ENCODE results near the gene CGB3.
"Not testable (repeated sequence)": the region's sequence is repeated elsewhere in the genome, so short reads cannot be mapped to it uniquely, and the experiment has no call there.

Gene CGB3

GRCh38 chr19:49024233-49024632 lies at the start of gene CGB3:
TSS of gene CGB3 (minus strand) at chr19:49024333. CDS start at chr19:49023971, 362 bp downstream.
- not testable (repeated sequence) for DNase-seq

GRCh38 chr19:49071860-49072547 lies 47.9 kb upstream of the CGB3 start:
- no peak for DNase-seq

- no peak for DNase-seq
These were observed 46.3 kb upstream of the CGB3 start for GRCh38 chr19:49070416-49070815.

- DNase-seq, result no peak
These were observed 44.9 kb upstream of the CGB3 start for GRCh38 chr19:49069026-49069425.

GRCh38 chr19:49067554-49067953 lies 43.4 kb upstream of the CGB3 start:
- no peak for DNase-seq

GRCh38 chr19:49065905-49066512 lies 41.9 kb upstream of the CGB3 start:
- no peak for DNase-seq

- no peak for DNase-seq
These were observed 40.9 kb upstream of the CGB3 start, which contains the start of gene NTF4 for GRCh38 chr19:49064768-49065611. TSS of gene NTF4 (minus strand) at chr19:49064818. CDS start at chr19:49061997, 2,821 bp downstream.

GRCh38 chr19:49064029-49064629 lies 40.0 kb upstream of the CGB3 start:
- DNase-seq, result no peak

- DNase-seq, result no peak
These were observed 37.3 kb upstream of the CGB3 start for GRCh38 chr19:49061445-49061844.

GRCh38 chr19:49061000-49061399 lies 36.9 kb upstream of the CGB3 start:
- DNase-seq, result no peak

- DNase-seq, result no peak
These were observed 34.9 kb upstream of the CGB3 start for GRCh38 chr19:49059053-49059452.

DNA sequence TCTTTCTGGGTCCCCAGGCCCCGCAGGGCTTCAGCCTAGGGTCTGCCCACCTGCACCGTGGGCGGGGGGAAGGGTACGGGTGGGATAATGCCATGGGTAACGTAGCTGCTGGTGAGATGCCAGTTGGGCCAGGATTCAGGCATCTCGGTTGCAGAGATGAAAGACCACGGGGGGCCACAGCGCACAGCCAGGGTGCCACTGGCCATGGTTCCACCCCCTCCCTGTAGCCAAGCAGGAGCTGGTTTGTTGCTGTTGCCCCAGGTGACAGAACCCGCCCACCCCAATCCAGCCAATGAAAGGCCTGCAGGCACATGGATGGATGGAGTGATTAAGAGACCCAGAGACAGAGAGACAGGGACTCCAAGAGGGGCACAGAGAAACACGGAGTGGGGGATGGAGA lies 34.4 kb upstream of the CGB3 start:
- DNase-seq, result peak; percentile 54

GRCh38 chr19:49057636-49058234 lies 33.6 kb upstream of the CGB3 start, which contains the start of gene CGB7:
TSS of gene CGB7 (minus strand) at chr19:49057749. CDS start at chr19:49055375, 2,374 bp downstream.
- DNase-seq, result peak; percentile 74

- DNase-seq, result not testable (repeated sequence)
These were observed 32.9 kb upstream of the CGB3 start for GRCh38 chr19:49056902-49057596.

DNA sequence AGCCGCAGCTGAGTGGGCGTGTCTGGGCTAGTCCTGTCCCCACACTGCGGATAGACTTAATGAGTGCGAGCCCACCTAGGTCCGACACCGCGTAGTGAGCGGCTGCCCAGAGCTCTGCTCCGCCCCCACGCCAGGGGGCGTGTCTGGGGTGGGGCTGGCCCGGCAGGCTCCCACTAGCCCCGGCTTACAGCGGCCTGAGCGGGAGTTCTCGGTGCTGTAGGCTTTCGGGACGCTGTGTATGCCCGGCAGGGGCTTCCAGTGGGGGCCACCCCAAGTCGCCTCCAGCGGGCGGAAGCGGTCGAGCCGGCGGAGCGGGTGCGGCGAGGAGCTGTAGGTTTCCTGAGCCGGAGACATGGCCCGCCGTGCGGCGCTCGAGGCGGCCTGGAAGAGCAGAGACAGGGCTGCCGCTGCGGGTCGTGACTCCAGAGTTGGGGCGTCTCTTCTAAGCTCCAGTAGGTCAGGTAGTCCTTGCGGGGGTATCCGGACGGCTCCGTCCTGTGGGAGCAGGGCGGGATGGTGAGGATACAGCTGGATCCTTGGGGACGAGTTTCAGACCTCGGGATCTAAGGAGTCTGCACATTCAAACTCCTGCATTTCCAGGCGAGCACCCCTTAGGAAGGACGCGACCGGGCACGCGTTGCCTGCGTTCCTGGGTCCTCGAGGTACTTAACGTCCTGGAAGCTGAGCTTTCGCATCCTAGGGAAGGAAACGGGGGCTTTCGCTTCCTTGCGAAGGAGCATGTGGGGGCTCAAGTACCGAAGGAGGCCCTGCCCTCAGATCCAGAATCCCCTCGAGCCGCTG lies 32.2 kb upstream of the CGB3 start:
- peak; percentile 73 for DNase-seq

DNA sequence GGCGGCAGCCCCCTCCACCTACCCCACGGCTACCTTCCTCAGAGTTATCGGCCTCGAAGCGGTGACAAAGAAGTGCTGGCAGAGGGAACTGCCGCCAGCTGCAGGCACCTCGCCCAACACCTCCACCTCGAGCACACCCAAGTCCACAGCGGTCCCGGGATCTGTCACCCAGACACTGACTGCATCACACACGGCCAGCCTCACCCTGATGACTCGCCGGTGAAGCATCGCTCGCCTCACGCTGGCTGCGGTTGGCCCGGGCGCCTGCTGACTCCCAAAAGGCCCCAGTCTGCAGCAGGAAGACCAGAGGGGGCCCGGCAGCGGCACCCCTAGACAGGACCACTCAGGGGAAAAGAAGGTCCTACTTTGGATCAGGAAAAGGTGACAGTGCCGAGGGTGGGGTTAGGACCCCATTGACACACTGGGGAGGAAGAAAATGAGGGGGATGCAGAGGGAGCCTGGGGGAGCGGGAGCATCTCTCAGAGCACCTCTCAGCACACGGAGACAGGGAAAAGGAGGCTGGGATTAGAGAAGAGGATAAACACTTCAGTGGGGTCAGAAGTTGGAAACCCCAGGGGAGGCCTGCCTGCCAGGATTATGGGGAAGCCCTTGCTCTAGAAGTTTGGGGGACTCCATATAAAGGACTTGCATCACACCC lies 26.4 kb upstream of the CGB3 start:
- not testable (repeated sequence) for DNase-seq

DNA sequence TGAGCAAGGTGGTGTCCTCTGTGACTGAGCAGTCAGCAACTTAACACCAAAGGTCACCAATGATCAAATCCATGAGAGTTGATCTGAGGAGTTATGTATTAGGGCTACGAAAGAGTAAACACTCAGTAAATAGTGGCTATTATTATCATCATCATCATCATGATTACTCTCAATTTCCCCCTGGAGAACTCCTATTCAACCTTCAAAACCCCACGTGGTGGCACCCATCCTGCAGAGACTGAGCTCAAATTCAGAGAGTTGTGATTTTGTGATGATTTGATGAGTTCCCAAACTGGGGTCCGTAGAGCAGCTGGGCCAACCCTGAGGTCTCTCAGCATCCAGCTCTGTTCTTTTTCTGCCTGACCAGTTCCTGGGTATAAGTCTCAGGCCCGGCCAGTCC lies 25.7 kb upstream of the CGB3 start:
- DNase-seq, result not testable (repeated sequence)

GRCh38 chr19:49049011-49049410 lies 24.9 kb upstream of the CGB3 start, which contains the start of gene CGB8:
TSS of gene CGB8 (minus strand) at chr19:49049111. CDS start at chr19:49048739, 372 bp downstream.
- not testable (repeated sequence) for DNase-seq

- not testable (repeated sequence) for DNase-seq
These were observed 19.4 kb upstream of the CGB3 start, which contains the start of gene CGB5 for GRCh38 chr19:49043548-49043947. TSS of gene CGB5 (plus strand) at chr19:49043848. CDS start at chr19:49044210, 362 bp downstream.

GRCh38 chr19:49042666-49043065 lies 18.5 kb upstream of the CGB3 start:
- not testable (repeated sequence) for DNase-seq

Measured in stimulated activated CD8-positive, alpha-beta memory T cell treated with anti-CD3 and anti-CD28 coated beads, Interleukin-4, amount 100 ng/mL, for 48 hours (primary cell).